ENCODE measurements around the gene EFL1.
A peak's percentile ranks its signal among the peaks of the same experiment; 100 is the strongest.
"Not testable (repeated sequence)": the region's sequence is repeated elsewhere in the genome, so short reads cannot be mapped to it uniquely, and the experiment has no call there.

EFL1 gene

GRCh38 chr15:82231233-82231632, 31.3 kb downstream of the EFL1 start:
- no peak overlapping the region for H3K27ac ChIP-seq
- no peak for TF ChIP-seq CTCF (IDR thresholded peaks at IDR 0.05)
- DNase-seq (ENCODE audit: low spot score): no peak
- H3K4me3 ChIP-seq: no peak overlapping the region

GRCh38 chr15:82228750-82229149, 33.8 kb downstream of the EFL1 start:
- TF ChIP-seq CTCF (IDR thresholded peaks at IDR 0.05): no peak
- Histone ChIP-seq H3K27ac (no peak overlapping the region), H3K4me3 (no peak overlapping the region)
- no peak for DNase-seq (ENCODE audit: low spot score)

GRCh38 chr15:82221535-82221934, 41.0 kb downstream of the EFL1 start:
- DNase-seq (ENCODE audit: low spot score); H3K4me3 ChIP-seq; H3K27ac ChIP-seq: not testable (repeated sequence)

GRCh38 chr15:82216092-82216491, 46.4 kb downstream of the EFL1 start:
- H3K4me3 ChIP-seq; H3K27ac ChIP-seq; DNase-seq (ENCODE audit: low spot score): not testable (repeated sequence)

- H3K27ac ChIP-seq; H3K4me3 ChIP-seq; DNase-seq (ENCODE audit: low spot score): not testable (repeated sequence)
Measured at GRCh38 chr15:82212201-82212600, 50.3 kb downstream of the EFL1 start.

- not testable (repeated sequence) for H3K27ac ChIP-seq; H3K4me3 ChIP-seq; DNase-seq (ENCODE audit: low spot score)
Measured at GRCh38 chr15:82210066-82210597, 52.4 kb downstream of the EFL1 start.

- not testable (repeated sequence) for H3K27ac ChIP-seq; DNase-seq (ENCODE audit: low spot score); H3K4me3 ChIP-seq
Measured at GRCh38 chr15:82204575-82204974, 58.0 kb downstream of the EFL1 start.

- no peak overlapping the region for H3K27ac ChIP-seq
- H3K4me3 ChIP-seq: no peak overlapping the region
- TF ChIP-seq CTCF (IDR thresholded peaks at IDR 0.05): peak; percentile 70
- peak; percentile 74 for DNase-seq (ENCODE audit: low spot score)
Measured at GRCh38 chr15:82197733-82198594, 64.6 kb downstream of the EFL1 start.

- no peak for TF ChIP-seq CTCF (IDR thresholded peaks at IDR 0.05)
- Histone ChIP-seq H3K4me3 (no peak overlapping the region), H3K27ac (no peak overlapping the region)
- DNase-seq (ENCODE audit: low spot score): no peak
Measured at GRCh38 chr15:82196353-82196752, 66.2 kb downstream of the EFL1 start.

- H3K27ac ChIP-seq; DNase-seq (ENCODE audit: low spot score); H3K4me3 ChIP-seq: not testable (repeated sequence)
Measured at GRCh38 chr15:82195818-82196217, 66.7 kb downstream of the EFL1 start.

GRCh38 chr15:82194488-82194887, 68.0 kb downstream of the EFL1 start:
- H3K4me3 ChIP-seq; H3K27ac ChIP-seq; DNase-seq (ENCODE audit: low spot score): not testable (repeated sequence)

GRCh38 chr15:82193435-82193834, 69.1 kb downstream of the EFL1 start:
- H3K27ac ChIP-seq; DNase-seq (ENCODE audit: low spot score); H3K4me3 ChIP-seq: not testable (repeated sequence)

- DNase-seq (ENCODE audit: low spot score); H3K27ac ChIP-seq; H3K4me3 ChIP-seq: not testable (repeated sequence)
Measured at GRCh38 chr15:82192394-82192793, 70.1 kb downstream of the EFL1 start.
